Duodenal mucosa (tissue), 2 donors: Measurements from ENCODE around the gene KANSL2.
"Not testable (repeated sequence)": the region's sequence is repeated elsewhere in the genome, so short reads cannot be mapped to it uniquely, and the experiment has no call there.

Source experiments
- H3K27ac ChIP-seq: one replicate; pipeline ENCODE4 v1.7.0; 2013; ENCODE audit warnings: low read depth, low read length
- H3K27me3 ChIP-seq, 2 donors: one replicate each; pipeline ENCODE4 v1.7.0; 2013; ENCODE audit warnings: low read length in 2 of 2, control low read depth in 1 of 2; ENCODE audit not compliant: insufficient read depth in 2 of 2, control insufficient read depth in 1 of 2
- H3K36me3 ChIP-seq, 2 donors: one replicate each; pipeline ENCODE4 v1.7.0; 2013; ENCODE audit warnings: low read length in 2 of 2, control low read depth in 1 of 2; ENCODE audit not compliant: insufficient read depth in 2 of 2, control insufficient read depth in 1 of 2
- H3K4me1 ChIP-seq, 2 donors: one replicate each; pipeline ENCODE4 v1.7.0; 2013; ENCODE audit warnings: low read length in 2 of 2, control low read depth in 1 of 2; ENCODE audit not compliant: insufficient read depth in 2 of 2, control insufficient read depth in 1 of 2
- H3K4me3 ChIP-seq, 2 donors: one replicate each; pipeline ENCODE4 v1.7.0; 2013; ENCODE audit warnings: low read length in 2 of 2, low read depth in 1 of 2
- H3K9ac ChIP-seq, 2 donors: one replicate each; pipeline ENCODE4 v1.7.0; 2013; ENCODE audit warnings: low read length in 2 of 2, low read depth in 1 of 2
- H3K9me3 ChIP-seq, 2 donors: one replicate each; pipeline ENCODE4 v1.7.0; 2013; ENCODE audit warnings: low read length in 2 of 2, control low read depth in 1 of 2; ENCODE audit not compliant: control insufficient read depth in 1 of 2

KANSL2 gene

GRCh38 chr12:48681710-48682532 is at the start of gene KANSL2:
TSS of gene KANSL2 (minus strand) at chr12:48682238. CDS start at chr12:48681632, 606 bp downstream.
- Histone ChIP-seq H3K4me3 (peak within 1 kb of the TSS; percentile 95 to 99), H3K4me1 (peaks cover 23 to 32% of the 10 kb centered on the region in 2 donors), H3K27ac (peak within 1 kb of the TSS; percentile 74), H3K9me3 (no peaks in the 10 kb centered on the region), H3K27me3 (no peaks in the 10 kb centered on the region), H3K9ac (peak within 1 kb of the TSS; percentile 95 to 98), H3K36me3 (peaks cover 11 to 22% of the 10 kb centered on the region in 2 donors)

GRCh38 chr12:48728807-48729206 is 46.8 kb upstream of the KANSL2 start:
- Histone ChIP-seq H3K9ac (no peak overlapping the region), H3K9me3 (no peaks in the 10 kb centered on the region), H3K27me3 (no peaks in the 10 kb centered on the region), H3K4me3 (no peak overlapping the region), H3K36me3 (no peaks in the 10 kb centered on the region), H3K4me1 (no peaks in the 10 kb centered on the region), H3K27ac (no peak overlapping the region)

GRCh38 chr12:48720737-48721136 is 38.7 kb upstream of the KANSL2 start:
- H3K27ac ChIP-seq, H3K36me3 ChIP-seq, H3K4me1 ChIP-seq, H3K4me3 ChIP-seq, H3K9me3 ChIP-seq, H3K27me3 ChIP-seq, H3K9ac ChIP-seq: not testable (repeated sequence)

- not testable (repeated sequence) for H3K27me3 ChIP-seq, H3K9me3 ChIP-seq, H3K27ac ChIP-seq, H3K36me3 ChIP-seq, H3K9ac ChIP-seq, H3K4me3 ChIP-seq
- peaks cover 3 to 11% of the 10 kb centered on the region in 2 donors for H3K4me1 ChIP-seq
Observed at GRCh38 chr12:48720171-48720570, 38.1 kb upstream of the KANSL2 start.

- peaks cover 13 to 23% of the 10 kb centered on the region in 2 donors for H3K4me1 ChIP-seq
- not testable (repeated sequence) for H3K9me3 ChIP-seq, H3K9ac ChIP-seq, H3K4me3 ChIP-seq, H3K27ac ChIP-seq, H3K27me3 ChIP-seq, H3K36me3 ChIP-seq
Observed at GRCh38 chr12:48719002-48719401, 37.0 kb upstream of the KANSL2 start.

- peak overlapping the region; percentile 36 to 76 for H3K9ac ChIP-seq
- peaks cover 0 to 18% of the 10 kb centered on the region in 2 donors for H3K36me3 ChIP-seq
- no peaks in the 10 kb centered on the region for H3K27me3 ChIP-seq
- peaks cover 14 to 30% of the 10 kb centered on the region in 2 donors for H3K4me1 ChIP-seq
- peak overlapping the region; percentile 94 for H3K27ac ChIP-seq
- H3K4me3 ChIP-seq: peak overlapping the region; percentile 90 to 98
- H3K9me3 ChIP-seq: peaks cover 6 to 7% of the 10 kb centered on the region in 2 donors
Observed at GRCh38 chr12:48717252-48717695, 35.2 kb upstream of the KANSL2 start.

GRCh38 chr12:48716493-48717251 is 34.6 kb upstream of the KANSL2 start, which contains the start of gene CCNT1:
TSS of gene CCNT1 (minus strand) at chr12:48716707. CDS start at chr12:48716675, 32 bp downstream.
- H3K27ac ChIP-seq: peak within 1 kb of the TSS; percentile 94
- H3K4me3 ChIP-seq: peak within 1 kb of the TSS; percentile 90 to 98
- peak within 1 kb of the TSS; percentile 92 to 99 for H3K9ac ChIP-seq
- peaks cover 0 to 23% of the 10 kb centered on the region in 2 donors for H3K36me3 ChIP-seq
- peaks cover 6 to 7% of the 10 kb centered on the region in 2 donors for H3K9me3 ChIP-seq
- H3K27me3 ChIP-seq: no peaks in the 10 kb centered on the region
- H3K4me1 ChIP-seq: peaks cover 14 to 30% of the 10 kb centered on the region in 2 donors

GRCh38 chr12:48716168-48716492 is 34.1 kb upstream of the KANSL2 start:
- peaks cover 5% of the 10 kb centered on the region in 2 donors for H3K9me3 ChIP-seq
- H3K36me3 ChIP-seq: peaks cover 0 to 26% of the 10 kb centered on the region in 2 donors
- peaks cover 14 to 30% of the 10 kb centered on the region in 2 donors for H3K4me1 ChIP-seq

GRCh38 chr12:48712209-48712608 is 30.2 kb upstream of the KANSL2 start:
- Histone ChIP-seq H3K4me3 (no peak overlapping the region), H3K36me3 (peaks cover 0 to 42% of the 10 kb centered on the region in 2 donors), H3K9me3 (no peaks in the 10 kb centered on the region), H3K27ac (no peak overlapping the region), H3K4me1 (peaks cover 14 to 25% of the 10 kb centered on the region in 2 donors), H3K9ac (no peak overlapping the region), H3K27me3 (no peaks in the 10 kb centered on the region)

More at GRCh38 chr12:48716168-48716492, 34.1 kb upstream of the KANSL2 start:
- Histone ChIP-seq H3K27me3 (no peaks in the 10 kb centered on the region), H3K27ac (peak overlapping the region; percentile 94), H3K4me3 (peak overlapping the region; percentile 90 to 98), H3K9ac (peak overlapping the region; percentile 92 to 99)

GRCh38 chr12:48698822-48699221 is 16.8 kb upstream of the KANSL2 start:
- H3K9me3 ChIP-seq, H3K4me1 ChIP-seq, H3K9ac ChIP-seq, H3K27me3 ChIP-seq, H3K27ac ChIP-seq, H3K4me3 ChIP-seq: not testable (repeated sequence)
- peaks cover 24 to 49% of the 10 kb centered on the region in 2 donors for H3K36me3 ChIP-seq
